Inferior parietal cortex (tissue), 1 donor: ENCODE data around the gene GPR137B.

Experiments
- DNase-seq: peaks from one replicate; pipeline ENCODE4 v3.0.0-alpha.2; 2016; ENCODE audit errors: extremely low spot score

GPR137B gene

GRCh38 chr1:236114076-236114747, 28.1 kb upstream of the GPR137B start:
- no peak for DNase-seq

- DNase-seq: no peak
These were observed 24.6 kb upstream of the GPR137B start for GRCh38 chr1:236117710-236118109.

GRCh38 chr1:236119943-236120484, 22.3 kb upstream of the GPR137B start:
- DNase-seq: no peak

- DNase-seq: no peak
These were observed 21.6 kb upstream of the GPR137B start for GRCh38 chr1:236120721-236121153.

GRCh38 chr1:236122176-236122575, 20.2 kb upstream of the GPR137B start:
- DNase-seq: no peak

- DNase-seq: no peak
These were observed 18.8 kb upstream of the GPR137B start for GRCh38 chr1:236123563-236123962.

GRCh38 chr1:236124965-236125364, 17.4 kb upstream of the GPR137B start:
- DNase-seq: no peak

GRCh38 chr1:236127045-236127444, 15.3 kb upstream of the GPR137B start:
- DNase-seq: no peak

- no peak for DNase-seq
These were observed 13.6 kb upstream of the GPR137B start for GRCh38 chr1:236128646-236129178.

GRCh38 chr1:236129306-236129705, 13.0 kb upstream of the GPR137B start:
- DNase-seq: peak; percentile 10

GRCh38 chr1:236130372-236130771, 12.0 kb upstream of the GPR137B start:
- no peak for DNase-seq

- DNase-seq: no peak
These were observed 10.4 kb upstream of the GPR137B start for GRCh38 chr1:236131916-236132315.

- DNase-seq: no peak
These were observed 9.8 kb upstream of the GPR137B start for GRCh38 chr1:236132420-236133046.

- DNase-seq: no peak
These were observed 9.0 kb upstream of the GPR137B start for GRCh38 chr1:236133339-236133738.

GRCh38 chr1:236133802-236134201, 8.5 kb upstream of the GPR137B start:
- DNase-seq: no peak

- DNase-seq: no peak
These were observed 5.0 kb upstream of the GPR137B start for GRCh38 chr1:236137285-236137852.

GRCh38 chr1:236139495-236139894, 2.8 kb upstream of the GPR137B start:
- no peak for DNase-seq

GRCh38 chr1:236140705-236141446, 1.5 kb upstream of the GPR137B start:
- DNase-seq: no peak

- DNase-seq: peak; percentile 33
These were observed 689 bp upstream of the GPR137B start for GRCh38 chr1:236141447-236142252.

- DNase-seq: peak; percentile 17
These were observed 987 bp downstream of the GPR137B start for GRCh38 chr1:236143104-236143948.
